Testis (tissue), 2 donors: Measurements from ENCODE around the gene ADRA2C.

ENCODE experiments used
- POLR2A ChIP-seq: fragments of 450-650 bp; IDR thresholded peaks from one replicate; pipeline ENCODE4 v1.6.1; 2017; ENCODE audit warnings: antibody characterized with exemption, mild to moderate bottlenecking, moderate library complexity
- TF ChIP-seq, protein P1 (sequence below), 3 experiments: fragments of 450-650 bp in 2 of 3; fragments of 200-600 bp in 1 of 3; sonication (generic) in 1 of 3; IDR thresholded peaks; one replicate each; pipeline ENCODE4 v1.5.1; 2016 to 2019; ENCODE audit warnings: antibody characterized with exemption in 3 of 3, mild to moderate bottlenecking in 2 of 3, moderate library complexity in 1 of 3

DNA sequence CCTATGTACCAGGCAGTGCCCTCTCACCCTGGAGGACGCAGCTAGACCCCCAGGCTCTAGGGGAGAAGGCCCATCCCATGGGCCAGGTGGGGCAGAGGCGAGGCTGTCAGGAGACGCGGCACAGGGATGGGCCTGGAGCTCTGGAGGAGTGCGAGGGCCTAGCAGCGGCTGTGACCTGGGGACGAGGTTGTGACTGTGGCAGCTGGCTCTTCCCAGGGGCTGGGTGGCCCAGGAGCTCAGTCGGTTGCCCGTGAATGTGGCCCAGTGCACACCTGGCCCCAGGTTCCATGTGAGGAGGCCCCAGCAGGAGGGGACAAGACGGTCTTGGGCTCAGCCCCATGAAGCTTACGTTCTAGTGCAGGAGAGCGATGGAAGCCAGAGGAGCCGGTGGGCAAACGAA, 31.0 kb upstream of the ADRA2C start:
- TF ChIP-seq, protein P1, sequence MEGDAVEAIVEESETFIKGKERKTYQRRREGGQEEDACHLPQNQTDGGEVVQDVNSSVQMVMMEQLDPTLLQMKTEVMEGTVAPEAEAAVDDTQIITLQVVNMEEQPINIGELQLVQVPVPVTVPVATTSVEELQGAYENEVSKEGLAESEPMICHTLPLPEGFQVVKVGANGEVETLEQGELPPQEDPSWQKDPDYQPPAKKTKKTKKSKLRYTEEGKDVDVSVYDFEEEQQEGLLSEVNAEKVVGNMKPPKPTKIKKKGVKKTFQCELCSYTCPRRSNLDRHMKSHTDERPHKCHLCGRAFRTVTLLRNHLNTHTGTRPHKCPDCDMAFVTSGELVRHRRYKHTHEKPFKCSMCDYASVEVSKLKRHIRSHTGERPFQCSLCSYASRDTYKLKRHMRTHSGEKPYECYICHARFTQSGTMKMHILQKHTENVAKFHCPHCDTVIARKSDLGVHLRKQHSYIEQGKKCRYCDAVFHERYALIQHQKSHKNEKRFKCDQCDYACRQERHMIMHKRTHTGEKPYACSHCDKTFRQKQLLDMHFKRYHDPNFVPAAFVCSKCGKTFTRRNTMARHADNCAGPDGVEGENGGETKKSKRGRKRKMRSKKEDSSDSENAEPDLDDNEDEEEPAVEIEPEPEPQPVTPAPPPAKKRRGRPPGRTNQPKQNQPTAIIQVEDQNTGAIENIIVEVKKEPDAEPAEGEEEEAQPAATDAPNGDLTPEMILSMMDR (IDR thresholded peaks at IDR 0.05), result no peak
- no peak for TF ChIP-seq POLR2A
